GM21360 (cell line): ENCODE results near the gene JAK2.
"Not testable (repeated sequence)": the region's sequence is repeated elsewhere in the genome, so short reads cannot be mapped to it uniquely, and the experiment has no call there.

Experiments used
- ATAC-seq: cut with Tn5 transposase; IDR thresholded peaks from one replicate; pipeline ENCODE4 v1.9.1; 2021; ENCODE audit warnings: mild to moderate bottlenecking, moderate library complexity; ENCODE audit not compliant: unreplicated experiment

Gene JAK2

GRCh38 chr9:4980086-4980727 lies 4.9 kb upstream of the JAK2 start:
- ATAC-seq = no peak

- no peak for ATAC-seq
Measured at GRCh38 chr9:4982721-4983482, 2.2 kb upstream of the JAK2 start.

GRCh38 chr9:4983601-4984165 lies 1.4 kb upstream of the JAK2 start:
- ATAC-seq = no peak

- ATAC-seq = no peak
Measured at GRCh38 chr9:4984171-4984620, 876 bp upstream of the JAK2 start.

- ATAC-seq = no peak
Measured at GRCh38 chr9:4985386-4986266, 554 bp downstream of the JAK2 start.

- ATAC-seq = no peak
Measured at GRCh38 chr9:4986296-4986695, 1.2 kb downstream of the JAK2 start.

GRCh38 chr9:4986783-4987182 lies 1.7 kb downstream of the JAK2 start:
- ATAC-seq = no peak

- no peak for ATAC-seq
Measured at GRCh38 chr9:4987961-4988421, 2.9 kb downstream of the JAK2 start.

- no peak for ATAC-seq
Measured at GRCh38 chr9:4992872-4993271, 7.8 kb downstream of the JAK2 start.

GRCh38 chr9:4994166-4994890 lies 9.3 kb downstream of the JAK2 start:
- no peak for ATAC-seq

GRCh38 chr9:4997196-4997595 lies 12.1 kb downstream of the JAK2 start:
- no peak for ATAC-seq

GRCh38 chr9:4997631-4998030 lies 12.6 kb downstream of the JAK2 start:
- ATAC-seq = no peak

GRCh38 chr9:5002811-5003210 lies 17.7 kb downstream of the JAK2 start:
- ATAC-seq = no peak

GRCh38 chr9:5004481-5004880 lies 19.4 kb downstream of the JAK2 start:
- no peak for ATAC-seq

- ATAC-seq = no peak
Measured at GRCh38 chr9:5008202-5008601, 23.1 kb downstream of the JAK2 start.

- ATAC-seq = no peak
Measured at GRCh38 chr9:5013374-5013773, 28.3 kb downstream of the JAK2 start.

- ATAC-seq = no peak
Measured at GRCh38 chr9:5015934-5016333, 30.9 kb downstream of the JAK2 start.

GRCh38 chr9:5025416-5025815 lies 40.3 kb downstream of the JAK2 start:
- ATAC-seq = no peak

- ATAC-seq = not testable (repeated sequence)
Measured at GRCh38 chr9:5031941-5032340, 46.9 kb downstream of the JAK2 start.

- ATAC-seq = no peak
Measured at GRCh38 chr9:5040730-5041389, 55.8 kb downstream of the JAK2 start.
